Kidney (tissue), 14 donors: ENCODE data around the gene SIPA1. TPM values are rescaled to one million over a fixed set of nuclear protein-coding genes. Genes with fewer than 3 reads are reported as not detected.

Source experiments
- DNase-seq, 5 donors: peaks; one replicate each; pipeline ENCODE4 v3.0.0-alpha.2; 2013 to 2020
- FAIRE-seq: peaks from 2 replicates; lab custom pipeline; 2012; peaks lifted over from hg19 to GRCh38; lab: Jason Lieb, UNC
- H3K27ac ChIP-seq, 2 donors: one replicate each; pipeline ENCODE4 v1.7.0; 2013; ENCODE audit warnings: low read depth in 2 of 2, low read length in 2 of 2, inconsistent platforms in 1 of 2
- H3K27me3 ChIP-seq: one replicate; pipeline ENCODE4 v1.7.1; 2013; ENCODE audit warnings: low read length, inconsistent platforms; ENCODE audit not compliant: control insufficient read depth, insufficient read depth
- H3K36me3 ChIP-seq, 3 donors: one replicate each; pipeline versions ENCODE4 v1.7.0 to v1.7.1; 2013; ENCODE audit warnings: low read length in 3 of 3, control low read depth in 1 of 3, inconsistent platforms in 1 of 3; ENCODE audit not compliant: insufficient read depth in 3 of 3, control insufficient read depth in 2 of 3
- H3K4me1 ChIP-seq, 3 donors: one replicate each; pipeline versions ENCODE4 v1.7.0 to v1.7.1; 2013; ENCODE audit warnings: low read length in 3 of 3, inconsistent platforms in 1 of 3, low read depth in 1 of 3; ENCODE audit not compliant: control insufficient read depth in 2 of 3, insufficient read depth in 2 of 3
- H3K4me3 ChIP-seq, 3 donors: one replicate each; pipeline versions ENCODE4 v1.7.0 to v1.8.1; 2013; ENCODE audit warnings: low read length in 3 of 3, control low read depth in 1 of 3, inconsistent platforms in 1 of 3
- H3K9ac ChIP-seq, 3 donors: one replicate each; pipeline versions ENCODE4 v1.7.0 to v1.7.1; 2013; ENCODE audit warnings: low read length in 3 of 3, control low read depth in 1 of 3, inconsistent platforms in 1 of 3
- H3K9me3 ChIP-seq, 3 donors: one replicate each; pipeline versions ENCODE4 v1.7.0 to v1.7.1; 2013; ENCODE audit warnings: low read length in 3 of 3, control low read depth in 1 of 3, inconsistent platforms in 1 of 3; ENCODE audit not compliant: control insufficient read depth in 2 of 3, insufficient read depth in 1 of 3
- intact Hi-C: fragments of 100-400 bp; cut with DNase I; formaldehyde crosslinking; loops from one replicate; pipeline ENCODE4 v1.11.1; 2022
- polyA plus RNA-seq: library from polyadenylated mRNA; stranded (reverse); fragments of 350-450 nt; fragmentation: Illumina TruSeq; extraction: RNeasy Lipid Tissue Mini Kit (QIAGEN cat#74804); gene quantifications from one replicate; pipeline ENCODE4 v1.2.3, GENCODE V29; 2014; ENCODE audit warnings: low read depth, low replicate concordance; ENCODE audit not compliant: insufficient read depth
- total RNA-seq: library from RNA; stranded (reverse); fragmentation: NEBNext Ultra II Directional; extraction: Animal tissue kit (Norgen Biotek cat#: 25700); gene quantifications from one replicate; pipeline ENCODE4 v1.2.1, GENCODE V29; 2021
- TF ChIP-seq, protein P1 (sequence below): IDR thresholded peaks from 3 replicates; pipeline ENCODE4 v1.5.1; 2012; ENCODE audit warnings: mild to moderate bottlenecking, moderate library complexity, borderline replicate concordance; ENCODE audit not compliant: insufficient read depth; ENCODE audit errors: extremely low read depth
- donor health status: control.
- donor health status: control.
- donor health status: control.
- donor health status: control.
- donor health status: control.
- donor health status: DM: yes; HTN: yes; CAD: no.
- donor health status: Normal renal cell carcinoma (clear cell type).

The SIPA1 gene
- total and polyA plus RNA-seq, 2 donors from 2014 or later = 46.4 to 71.0 TPM

DNA sequence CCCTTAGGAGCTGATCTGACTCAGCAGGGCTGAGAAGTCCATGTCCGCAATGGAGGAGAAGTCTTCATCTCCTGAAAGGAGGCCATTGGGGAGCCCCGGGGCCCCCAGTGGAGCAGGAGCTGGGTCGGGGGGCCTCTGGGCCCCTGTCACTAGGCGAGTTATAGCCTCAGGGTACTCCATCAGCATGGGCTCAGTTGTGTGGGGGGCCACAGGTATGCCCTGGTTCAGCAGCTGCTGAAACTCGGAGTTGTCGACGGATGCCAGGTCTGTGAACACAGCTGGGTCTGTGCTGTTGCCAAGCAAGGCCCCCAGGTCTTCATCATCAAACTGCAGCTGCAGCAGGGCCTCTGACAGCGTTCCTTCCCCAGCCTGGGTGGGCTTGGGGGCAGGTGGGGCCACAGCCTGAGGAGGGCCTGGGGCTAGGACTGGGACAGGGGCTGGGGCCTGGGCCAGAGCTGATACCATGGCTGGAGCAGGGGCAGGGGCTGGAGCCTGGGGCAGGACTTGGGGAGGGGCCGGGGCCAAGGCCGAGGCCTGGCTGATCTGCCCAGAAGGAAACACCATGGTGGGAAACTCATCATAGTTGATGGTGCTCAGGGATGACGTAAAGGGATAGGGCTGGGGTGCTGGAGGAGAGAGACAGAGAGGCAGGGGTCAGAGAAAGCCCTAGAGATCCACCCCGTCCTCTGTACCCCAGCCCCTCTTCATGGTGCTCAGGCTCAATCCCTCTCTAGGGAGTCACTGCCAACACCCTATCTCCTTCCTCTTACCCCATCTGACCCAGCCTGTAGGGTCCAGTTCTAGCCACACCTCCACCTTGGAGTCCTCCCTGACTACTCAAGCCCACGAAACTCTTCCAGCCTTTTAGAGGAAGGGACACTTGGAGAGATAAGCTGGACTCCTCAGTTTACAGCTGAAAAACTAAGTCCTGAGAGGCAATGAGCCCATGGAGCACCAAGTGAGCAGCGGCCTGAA, 16.8 kb downstream of the SIPA1 start:
- H3K9ac ChIP-seq = no peak overlapping the region
- H3K9me3 ChIP-seq = no peaks in the 10 kb centered on the region
- peaks cover 10 to 30% (median 28%) of the 10 kb centered on the region in 3 donors for H3K4me1 ChIP-seq
- TF ChIP-seq, protein P1, sequence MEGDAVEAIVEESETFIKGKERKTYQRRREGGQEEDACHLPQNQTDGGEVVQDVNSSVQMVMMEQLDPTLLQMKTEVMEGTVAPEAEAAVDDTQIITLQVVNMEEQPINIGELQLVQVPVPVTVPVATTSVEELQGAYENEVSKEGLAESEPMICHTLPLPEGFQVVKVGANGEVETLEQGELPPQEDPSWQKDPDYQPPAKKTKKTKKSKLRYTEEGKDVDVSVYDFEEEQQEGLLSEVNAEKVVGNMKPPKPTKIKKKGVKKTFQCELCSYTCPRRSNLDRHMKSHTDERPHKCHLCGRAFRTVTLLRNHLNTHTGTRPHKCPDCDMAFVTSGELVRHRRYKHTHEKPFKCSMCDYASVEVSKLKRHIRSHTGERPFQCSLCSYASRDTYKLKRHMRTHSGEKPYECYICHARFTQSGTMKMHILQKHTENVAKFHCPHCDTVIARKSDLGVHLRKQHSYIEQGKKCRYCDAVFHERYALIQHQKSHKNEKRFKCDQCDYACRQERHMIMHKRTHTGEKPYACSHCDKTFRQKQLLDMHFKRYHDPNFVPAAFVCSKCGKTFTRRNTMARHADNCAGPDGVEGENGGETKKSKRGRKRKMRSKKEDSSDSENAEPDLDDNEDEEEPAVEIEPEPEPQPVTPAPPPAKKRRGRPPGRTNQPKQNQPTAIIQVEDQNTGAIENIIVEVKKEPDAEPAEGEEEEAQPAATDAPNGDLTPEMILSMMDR = no peak
- DNase-seq = peak in 2 of 5 donors; percentile 52 to 79
- H3K4me3 ChIP-seq = no peak overlapping the region
- no peak overlapping the region for H3K27ac ChIP-seq
- intact Hi-C loops = no loop called here
- H3K36me3 ChIP-seq = peaks cover 0 to 48% (median 43%) of the 10 kb centered on the region in 3 donors
- no peaks in the 10 kb centered on the region for H3K27me3 ChIP-seq
- no peak for FAIRE-seq

GRCh38 chr11:65655570-65656332, 17.9 kb downstream of the SIPA1 start:
- intact Hi-C loops = no loop called here
- Histone ChIP-seq H3K27me3 (no peaks in the 10 kb centered on the region), H3K9ac (no peak overlapping the region), H3K4me3 (no peak overlapping the region), H3K4me1 (peaks cover 10 to 28% (median 28%) of the 10 kb centered on the region in 3 donors), H3K36me3 (peaks cover 0 to 55% (median 51%) of the 10 kb centered on the region in 3 donors), H3K27ac (no peak overlapping the region), H3K9me3 (no peaks in the 10 kb centered on the region)
- TF ChIP-seq, protein P1 = no peak
- FAIRE-seq (no peak), DNase-seq (peak in 1 of 5 donors; percentile 59)

DNA sequence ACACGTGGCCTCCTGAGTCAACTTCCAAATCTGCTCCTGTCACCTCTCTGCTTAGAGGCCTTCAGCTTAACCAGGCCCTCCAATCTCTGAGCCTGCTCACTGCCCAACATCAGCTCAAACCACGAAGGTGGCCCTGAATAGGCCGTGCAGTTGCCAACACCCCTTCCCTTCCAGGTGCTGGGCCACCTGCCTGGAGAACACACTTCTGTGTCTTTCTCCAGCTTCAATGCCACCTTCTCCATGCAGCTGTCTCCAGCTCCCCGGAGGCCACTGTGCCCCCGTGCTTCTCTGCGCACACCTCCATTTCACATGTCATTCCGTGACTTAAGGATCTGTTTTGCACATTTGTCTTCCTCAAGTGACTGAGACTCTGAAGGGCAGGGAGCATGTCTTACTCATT, 19.5 kb downstream of the SIPA1 start:
- H3K9me3 ChIP-seq = no peaks in the 10 kb centered on the region
- intact Hi-C loops = no loop called here
- TF ChIP-seq, protein P1 = no peak
- H3K27me3 ChIP-seq = no peaks in the 10 kb centered on the region
- DNase-seq = peak in 1 of 5 donors; percentile 61
- H3K36me3 ChIP-seq = peaks cover 0 to 62% (median 53%) of the 10 kb centered on the region in 3 donors
- FAIRE-seq = no peak
- no peak overlapping the region for H3K4me3 ChIP-seq
- no peak overlapping the region for H3K27ac ChIP-seq
- H3K9ac ChIP-seq = no peak overlapping the region
- peaks cover 8 to 22% (median 21%) of the 10 kb centered on the region in 3 donors for H3K4me1 ChIP-seq
